Measurements from ENCODE around the gene DHCR7. TPM values are rescaled to one million over a fixed set of nuclear protein-coding genes. Genes with fewer than 3 reads are reported as not detected.
"Not testable (repeated sequence)": the region's sequence is repeated elsewhere in the genome, so short reads cannot be mapped to it uniquely, and the experiment has no call there.

The DHCR7 gene
- polyA plus RNA-seq, 1 donor from 2014 or later: 30.1 TPM

DNA sequence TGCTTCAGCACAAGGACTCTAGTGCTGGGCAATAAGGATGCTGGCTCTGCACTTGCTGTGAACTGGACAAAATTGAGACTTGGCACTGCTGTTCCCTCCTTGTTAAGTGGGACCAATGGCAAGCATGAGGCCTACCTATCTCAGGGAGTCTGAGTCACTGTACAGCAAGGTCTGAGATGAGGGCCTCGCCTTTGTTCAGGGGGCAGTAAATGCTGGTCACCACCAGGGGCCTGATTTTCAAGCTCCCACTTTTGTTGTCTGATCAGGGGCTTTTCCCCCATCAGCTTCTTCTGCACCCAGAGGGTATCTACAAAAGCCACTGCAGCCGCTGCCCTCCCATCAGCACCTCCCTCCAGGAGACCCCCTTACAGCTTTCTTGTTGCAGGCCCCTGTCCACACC is 22.8 kb downstream of the DHCR7 start:
- Histone ChIP-seq H3K27me3 (ENCODE audit: insufficient read depth, low read depth, low read length) (no peaks in the 10 kb centered on the region), H2AFZ (ENCODE audit: low read depth, low read length) (no peak overlapping the region), H3K36me3 (ENCODE audit: insufficient read depth, low read length) (no peaks in the 10 kb centered on the region), H4K20me1 (ENCODE audit: insufficient read depth) (no peaks in the 10 kb centered on the region), H3K9me3 (ENCODE audit: low read length) (no peaks in the 10 kb centered on the region), H3K27ac (ENCODE audit: low read length) (no peak overlapping the region), H3K9me2 (ENCODE audit: insufficient read depth, low read length) (no peaks in the 10 kb centered on the region), H3F3A (ENCODE audit: insufficient read depth, low read length, poor library complexity, severe bottlenecking) (no peaks in the 10 kb centered on the region), H3K4me3 (ENCODE audit: low read length) (no peak overlapping the region), H3K4me2 (ENCODE audit: low read length) (no peak overlapping the region), H3K9ac (ENCODE audit: low read length) (no peak overlapping the region), H3K79me2 (replicated peaks; ENCODE audit: insufficient read depth, low read length) (no peaks in the 10 kb centered on the region)
- TF ChIP-seq, protein P1, sequence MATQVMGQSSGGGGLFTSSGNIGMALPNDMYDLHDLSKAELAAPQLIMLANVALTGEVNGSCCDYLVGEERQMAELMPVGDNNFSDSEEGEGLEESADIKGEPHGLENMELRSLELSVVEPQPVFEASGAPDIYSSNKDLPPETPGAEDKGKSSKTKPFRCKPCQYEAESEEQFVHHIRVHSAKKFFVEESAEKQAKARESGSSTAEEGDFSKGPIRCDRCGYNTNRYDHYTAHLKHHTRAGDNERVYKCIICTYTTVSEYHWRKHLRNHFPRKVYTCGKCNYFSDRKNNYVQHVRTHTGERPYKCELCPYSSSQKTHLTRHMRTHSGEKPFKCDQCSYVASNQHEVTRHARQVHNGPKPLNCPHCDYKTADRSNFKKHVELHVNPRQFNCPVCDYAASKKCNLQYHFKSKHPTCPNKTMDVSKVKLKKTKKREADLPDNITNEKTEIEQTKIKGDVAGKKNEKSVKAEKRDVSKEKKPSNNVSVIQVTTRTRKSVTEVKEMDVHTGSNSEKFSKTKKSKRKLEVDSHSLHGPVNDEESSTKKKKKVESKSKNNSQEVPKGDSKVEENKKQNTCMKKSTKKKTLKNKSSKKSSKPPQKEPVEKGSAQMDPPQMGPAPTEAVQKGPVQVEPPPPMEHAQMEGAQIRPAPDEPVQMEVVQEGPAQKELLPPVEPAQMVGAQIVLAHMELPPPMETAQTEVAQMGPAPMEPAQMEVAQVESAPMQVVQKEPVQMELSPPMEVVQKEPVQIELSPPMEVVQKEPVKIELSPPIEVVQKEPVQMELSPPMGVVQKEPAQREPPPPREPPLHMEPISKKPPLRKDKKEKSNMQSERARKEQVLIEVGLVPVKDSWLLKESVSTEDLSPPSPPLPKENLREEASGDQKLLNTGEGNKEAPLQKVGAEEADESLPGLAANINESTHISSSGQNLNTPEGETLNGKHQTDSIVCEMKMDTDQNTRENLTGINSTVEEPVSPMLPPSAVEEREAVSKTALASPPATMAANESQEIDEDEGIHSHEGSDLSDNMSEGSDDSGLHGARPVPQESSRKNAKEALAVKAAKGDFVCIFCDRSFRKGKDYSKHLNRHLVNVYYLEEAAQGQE (IDR thresholded peaks at IDR 0.05; ENCODE audit: borderline replicate concordance): no peak
- TF ChIP-seq MXI1 (conservative IDR thresholded peaks at IDR 0.05; ENCODE audit: poor library complexity, severe bottlenecking) (no peak), SMC3 (conservative IDR thresholded peaks at IDR 0.05; ENCODE audit: poor library complexity) (no peak), EZH2 (IDR thresholded peaks at IDR 0.05; ENCODE audit: borderline replicate concordance, insufficient read depth, low read length, poor library complexity, severe bottlenecking) (no peak), TAF1 (IDR thresholded peaks at IDR 0.05; ENCODE audit: low read depth) (no peak), RAD21 (conservative IDR thresholded peaks at IDR 0.05) (no peak), POLR2AphosphoS5 (IDR thresholded peaks at IDR 0.05) (no peak), EP300 (conservative IDR thresholded peaks at IDR 0.05; ENCODE audit: poor library complexity, severe bottlenecking) (no peak)
- TF ChIP-seq, protein P2, sequence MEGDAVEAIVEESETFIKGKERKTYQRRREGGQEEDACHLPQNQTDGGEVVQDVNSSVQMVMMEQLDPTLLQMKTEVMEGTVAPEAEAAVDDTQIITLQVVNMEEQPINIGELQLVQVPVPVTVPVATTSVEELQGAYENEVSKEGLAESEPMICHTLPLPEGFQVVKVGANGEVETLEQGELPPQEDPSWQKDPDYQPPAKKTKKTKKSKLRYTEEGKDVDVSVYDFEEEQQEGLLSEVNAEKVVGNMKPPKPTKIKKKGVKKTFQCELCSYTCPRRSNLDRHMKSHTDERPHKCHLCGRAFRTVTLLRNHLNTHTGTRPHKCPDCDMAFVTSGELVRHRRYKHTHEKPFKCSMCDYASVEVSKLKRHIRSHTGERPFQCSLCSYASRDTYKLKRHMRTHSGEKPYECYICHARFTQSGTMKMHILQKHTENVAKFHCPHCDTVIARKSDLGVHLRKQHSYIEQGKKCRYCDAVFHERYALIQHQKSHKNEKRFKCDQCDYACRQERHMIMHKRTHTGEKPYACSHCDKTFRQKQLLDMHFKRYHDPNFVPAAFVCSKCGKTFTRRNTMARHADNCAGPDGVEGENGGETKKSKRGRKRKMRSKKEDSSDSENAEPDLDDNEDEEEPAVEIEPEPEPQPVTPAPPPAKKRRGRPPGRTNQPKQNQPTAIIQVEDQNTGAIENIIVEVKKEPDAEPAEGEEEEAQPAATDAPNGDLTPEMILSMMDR (IDR thresholded peaks at IDR 0.05; ENCODE audit: poor library complexity, severe bottlenecking): no peak

DNA sequence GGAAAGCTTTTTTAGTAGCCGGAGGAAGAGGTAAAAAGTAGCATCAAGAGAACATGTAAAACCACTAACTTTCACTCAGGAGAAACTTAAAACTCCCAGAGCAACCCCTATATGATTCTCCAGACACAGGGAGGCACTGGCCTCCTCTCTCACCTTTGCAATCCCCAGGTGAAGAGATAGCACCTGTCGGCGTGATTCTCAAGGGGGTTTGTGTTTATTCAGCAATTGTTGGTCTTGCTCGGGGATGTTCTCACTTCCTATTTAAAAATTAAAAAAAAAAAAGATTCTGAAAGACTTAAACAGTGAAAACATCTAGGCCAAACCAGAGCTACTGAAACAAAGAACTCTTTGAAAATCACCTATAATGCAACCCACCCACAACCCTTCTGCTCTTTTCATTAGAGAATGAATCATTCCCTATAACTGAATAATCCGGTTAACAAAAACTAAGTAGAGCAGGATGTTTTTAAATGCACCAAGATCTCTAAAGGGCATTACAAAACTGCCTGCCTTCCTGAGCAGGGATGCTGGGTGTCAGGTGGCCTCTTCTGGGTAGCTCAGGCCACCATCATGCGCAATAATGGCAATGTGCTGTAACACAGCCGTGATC is 24.9 kb downstream of the DHCR7 start:
- Histone ChIP-seq H2AFZ (ENCODE audit: low read depth, low read length) (no peak overlapping the region), H3K9me2 (ENCODE audit: insufficient read depth, low read length) (no peaks in the 10 kb centered on the region), H3K36me3 (ENCODE audit: insufficient read depth, low read length) (no peaks in the 10 kb centered on the region), H3K4me3 (ENCODE audit: low read length) (no peak overlapping the region), H3F3A (ENCODE audit: insufficient read depth, low read length, poor library complexity, severe bottlenecking) (no peaks in the 10 kb centered on the region), H4K20me1 (ENCODE audit: insufficient read depth) (no peaks in the 10 kb centered on the region), H3K27ac (ENCODE audit: low read length) (no peak overlapping the region), H3K9me3 (ENCODE audit: low read length) (no peaks in the 10 kb centered on the region), H3K79me2 (replicated peaks; ENCODE audit: insufficient read depth, low read length) (no peaks in the 10 kb centered on the region), H3K9ac (ENCODE audit: low read length) (no peak overlapping the region), H3K27me3 (ENCODE audit: insufficient read depth, low read depth, low read length) (no peaks in the 10 kb centered on the region), H3K4me2 (ENCODE audit: low read length) (no peak overlapping the region)
- TF ChIP-seq EZH2 (IDR thresholded peaks at IDR 0.05; ENCODE audit: borderline replicate concordance, insufficient read depth, low read length, poor library complexity, severe bottlenecking) (no peak), TAF1 (IDR thresholded peaks at IDR 0.05; ENCODE audit: low read depth) (no peak), SMC3 (conservative IDR thresholded peaks at IDR 0.05; ENCODE audit: poor library complexity) (no peak), EP300 (conservative IDR thresholded peaks at IDR 0.05; ENCODE audit: poor library complexity, severe bottlenecking) (no peak), RAD21 (conservative IDR thresholded peaks at IDR 0.05) (no peak), POLR2AphosphoS5 (IDR thresholded peaks at IDR 0.05) (no peak), MXI1 (conservative IDR thresholded peaks at IDR 0.05; ENCODE audit: poor library complexity, severe bottlenecking) (no peak)
- TF ChIP-seq, protein P1 (IDR thresholded peaks at IDR 0.05; ENCODE audit: borderline replicate concordance): no peak
- TF ChIP-seq, protein P2 (IDR thresholded peaks at IDR 0.05; ENCODE audit: poor library complexity, severe bottlenecking): no peak

DNA sequence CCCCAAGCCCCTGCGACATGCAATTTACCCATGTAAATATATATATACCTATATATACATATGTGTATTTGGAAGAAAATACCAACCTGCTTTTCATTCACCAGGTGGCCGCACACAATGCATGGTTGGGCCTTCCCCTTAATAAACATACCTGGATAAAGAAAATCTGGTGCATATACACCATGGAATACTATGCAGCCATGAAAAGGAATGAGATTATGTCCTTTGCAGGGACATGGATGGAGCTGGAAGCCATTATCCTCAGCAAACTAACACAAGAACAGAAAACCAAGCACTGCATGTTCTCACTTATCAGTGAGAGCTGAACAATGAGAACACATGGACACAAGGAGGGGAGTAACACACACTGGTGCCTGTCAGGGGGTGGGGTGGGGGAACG is 25.9 kb downstream of the DHCR7 start:
- not testable (repeated sequence) for H3K36me3 ChIP-seq (ENCODE audit: insufficient read depth, low read length); H3F3A ChIP-seq (ENCODE audit: insufficient read depth, low read length, poor library complexity, severe bottlenecking); H3K9me2 ChIP-seq (ENCODE audit: insufficient read depth, low read length); H3K79me2 ChIP-seq (replicated peaks; ENCODE audit: insufficient read depth, low read length); H3K4me3 ChIP-seq (ENCODE audit: low read length); H4K20me1 ChIP-seq (ENCODE audit: insufficient read depth); H3K9ac ChIP-seq (ENCODE audit: low read length); H2AFZ ChIP-seq (ENCODE audit: low read depth, low read length); H3K27me3 ChIP-seq (ENCODE audit: insufficient read depth, low read depth, low read length); H3K27ac ChIP-seq (ENCODE audit: low read length); H3K4me2 ChIP-seq (ENCODE audit: low read length); H3K9me3 ChIP-seq (ENCODE audit: low read length)
